ENCODE measurements around the gene TNK2. TPM values are rescaled to one million over a fixed set of nuclear protein-coding genes. Genes with fewer than 3 reads are reported as not detected.

Gene TNK2
- total and polyA plus RNA-seq, 2 of the 8 experiments (the other 6 are each of a cell fraction or from before 2014, with no cell fraction given): 10.4 to 33.9 TPM

- Histone ChIP-seq H4K20me1 (replicated peaks in 1 of 2; ENCODE audit: control insufficient read depth in 1 of 2, insufficient read depth in 2 of 2, low read length in 2 of 2) (no peaks in the 10 kb centered on the region), H3K23me2 (ENCODE audit: low read depth, low read length) (no peaks in the 10 kb centered on the region), H3K56ac (replicated peaks; ENCODE audit: insufficient read length, low read depth, low read length) (no peak overlapping the region), H2BK120ac (replicated peaks; ENCODE audit: low read depth, low read length) (no peak overlapping the region), H2BK5ac (ENCODE audit: low read depth, low read length) (no peak overlapping the region), H3K14ac (ENCODE audit: insufficient read length) (no peak overlapping the region), H3K4me1 (replicated peaks in 1 of 4; ENCODE audit: control insufficient read depth in 3 of 4, insufficient read depth in 4 of 4, low read length in 3 of 4) (no peaks in the 10 kb centered on the region; a peak in 1 of 7 replicates), H4K91ac (replicated peaks; ENCODE audit: insufficient read length, low read length) (no peak overlapping the region), H2BK12ac (ENCODE audit: low read depth, low read length) (no peak overlapping the region), H3K79me1 (ENCODE audit: low read depth, low read length) (no peaks in the 10 kb centered on the region), H3K4ac (replicated peaks; ENCODE audit: insufficient read length, low read depth, low read length) (no peak overlapping the region), H3K27ac (ENCODE audit: low read depth, low read length) (no peak overlapping the region), H3K27me3 (replicated peaks in 1 of 4; ENCODE audit: control insufficient read depth in 3 of 4, extremely low read depth in 1 of 4, insufficient read depth in 3 of 4, low read length in 3 of 4) (no peaks in the 10 kb centered on the region), H2BK20ac (ENCODE audit: low read length) (no peak overlapping the region), H2AK5ac (ENCODE audit: low read depth, low read length) (no peak overlapping the region), H2BK15ac (ENCODE audit: low read length) (0 out of 2 replicates have a peak overlapping the region, but pooled peaks have one; percentile 46), H3K79me2 (ENCODE audit: control insufficient read depth in 1 of 2, insufficient read depth in 2 of 2, low read length in 2 of 2) (no peaks in the 10 kb centered on the region), H3K9ac (replicated peaks in 1 of 4; ENCODE audit: extremely low read depth in 1 of 4, low read depth in 3 of 4, low read length in 3 of 4) (no peak overlapping the region), H2AFZ (ENCODE audit: low read length) (no peak overlapping the region), H3K4me2 (ENCODE audit: insufficient read depth in 1 of 2, low read depth in 2 of 2, low read length in 2 of 2) (no peak overlapping the region), H3K23ac (ENCODE audit: insufficient read length) (no peak overlapping the region), H4K5ac (ENCODE audit: insufficient read length, low read depth, low read length) (no peak overlapping the region), H4K8ac (ENCODE audit: extremely low read depth, insufficient read depth, low read length) (no peak overlapping the region), H3K9me3 (ENCODE audit: insufficient read depth in 2 of 2, low read depth in 1 of 2, low read length in 1 of 2) (no peaks in the 10 kb centered on the region), H3K4me3 (ENCODE audit: extremely low read depth in 1 of 4, insufficient read depth in 2 of 4, low read depth in 3 of 4, low read length in 4 of 4) (no peak overlapping the region), H3K18ac (ENCODE audit: extremely low read depth, low read length) (peak overlapping the region; percentile 19; the same call in 1 of the 2 replicates), H3K36me3 (ENCODE audit: control insufficient read depth in 2 of 4, insufficient read depth in 4 of 4, low read length in 3 of 4) (no peaks in the 10 kb centered on the region)
- WGBS, 2 experiments (ENCODE audit: extremely low coverage in 1 of 2, insufficient coverage in 1 of 2, insufficient read length in 1 of 2, insufficient replicate concordance in 2 of 2, low coverage in 1 of 2, low lambda C conversion rate in 2 of 2, missing lambda C conversion rate in 1 of 2): 86% methylated on average over 13 of the region's 17 CpGs; no CpG with 5 or more reads in 1 of the 2 experiments
- ChIA-PET POLR2A (ENCODE audit: partially characterized antibody) (interaction anchor here (1.2 to 1.6 kb wide), 2 partner anchors 8 to 11 kb away, joined by 3 to 5 read pairs; no protein-coding TSS in a partner anchor), CTCF (ENCODE audit: partially characterized antibody) (interaction anchor here (2.6 kb wide), 1 partner anchor 33 kb away, joined by 15 read pairs; no protein-coding TSS in a partner anchor)
- FAIRE-seq: no peak
- no peak for DNase-seq (ENCODE audit: low read depth in 1 of 2, low spot score in 2 of 2)
These were observed 90.7 kb downstream of the TNK2 start for GRCh38 chr3:195817578-195818135.
